H1 (cell line): ENCODE data around the gene ZBTB7A. TPM values are rescaled to one million over a fixed set of nuclear protein-coding genes. Genes with fewer than 3 reads are reported as not detected.

Source experiments
- GTF2F1 ChIP-seq: IDR thresholded peaks from 2 replicates; pipeline ENCODE4 v1.6.1; 2012; ENCODE audit warnings: low read depth, low read length, improper control_type of control experiment, borderline replicate concordance
- HDAC2 ChIP-seq, 2 experiments: fragments of 300-600 bp in 1 of 2; sonication (generic) in 1 of 2; IDR thresholded peaks; 2 replicates each; pipeline ENCODE4 v1.6.1; 2011 to 2012; ENCODE audit warnings: low read depth in 2 of 2, low read length in 2 of 2, mild to moderate bottlenecking in 2 of 2, moderate library complexity in 2 of 2, borderline replicate concordance in 1 of 2, inconsistent platforms in 1 of 2
- polyA plus RNA-seq, 7 experiments: library from polyadenylated mRNA; depleted of rRNA in 3 of 7; stranded (reverse) in 5 of 7; unstranded in 2 of 7; fragments of >200 nt in 5 of 7; fragments of 200-250 nt in 2 of 7; gene quantifications; 1 replicate in 5 of 7; 2 replicates in 1 of 7; 4 replicates in 1 of 7; pipeline versions ENCODE4 v1.2.1 to v1.2.3, GENCODE V29; 2011 to 2013; ENCODE audit warnings: missing spikeins in 2 of 7, mixed read lengths in 2 of 7
- total RNA-seq: library from RNA; stranded (reverse); fragmentation: NEBNext Ultra II Directional; extraction: Animal tissue kit (Norgen Biotek cat#: 25700); gene quantifications from 2 replicates; pipeline ENCODE4 v1.2.1, GENCODE V29; 2021

The ZBTB7A gene
- total and polyA plus RNA-seq, 2 of the 8 experiments (the other 6 are each of a cell fraction or from before 2014, with no cell fraction given): 5.6 to 17.8 TPM

- TF ChIP-seq HDAC2 (IDR thresholded peaks at IDR 0.05; ENCODE audit: borderline replicate concordance in 1 of 2, low read depth in 2 of 2, low read length in 2 of 2) (no peak), GTF2F1 (no peak)
Measured at GRCh38 chr19:4046362-4046691, 20.4 kb downstream of the ZBTB7A start (continued).
